GM23338 (cell line): ENCODE results near the gene TEX30. TPM values are rescaled to one million over a fixed set of nuclear protein-coding genes. Genes with fewer than 3 reads are reported as not detected.

ENCODE experiments used
- ATAC-seq: fragments of 200-7000 bp; cut with Tn5 transposase; 3 replicates; pipeline ENCODE4 v1.9.1; 2020
- DNase-seq: peaks from one replicate; pipeline ENCODE4 v3.0.0-alpha.2; 2015; ENCODE audit warnings: low spot score
- H2AFZ ChIP-seq: fragments of 200-600 bp; sonication (generic); 2 replicates; pipeline ENCODE4 v1.8.0; 2016; ENCODE audit warnings: antibody characterized with exemption, mild to moderate bottlenecking, moderate library complexity
- H3F3A ChIP-seq: fragments of 200-600 bp; sonication (generic); replicated peaks from 2 replicates; pipeline ENCODE4 v1.8.0; 2017; ENCODE audit warnings: antibody characterized with exemption, mixed run types, low read depth
- H3K27ac ChIP-seq: fragments of 200-600 bp; sonication (generic); 2 replicates; pipeline ENCODE4 v1.6.1; 2016; ENCODE audit warnings: low read depth
- H3K27me3 ChIP-seq: fragments of 200-600 bp; sonication (generic); 2 replicates; pipeline ENCODE4 v1.8.0; 2016; ENCODE audit warnings: mild to moderate bottlenecking, mixed run types, moderate library complexity; ENCODE audit not compliant: insufficient read depth
- H3K36me3 ChIP-seq: fragments of 200-600 bp; sonication (generic); 2 replicates; pipeline ENCODE4 v1.8.0; 2016; ENCODE audit warnings: mild to moderate bottlenecking; ENCODE audit not compliant: insufficient read depth
- H3K4me1 ChIP-seq: fragments of 200-600 bp; sonication (generic); 2 replicates; pipeline ENCODE4 v1.8.0; 2016; ENCODE audit warnings: mild to moderate bottlenecking, moderate library complexity; ENCODE audit not compliant: insufficient read depth
- H3K4me2 ChIP-seq: fragments of 200-600 bp; sonication (generic); 2 replicates; pipeline ENCODE4 v1.7.1; 2017; ENCODE audit warnings: mixed run types
- H3K4me3 ChIP-seq: fragments of 200-600 bp; sonication (generic); 2 replicates; pipeline ENCODE4 v1.6.1; 2016; ENCODE audit warnings: mixed run types
- H3K79me2 ChIP-seq: fragments of 200-600 bp; sonication (generic); replicated peaks from 2 replicates; pipeline ENCODE4 v1.8.0; 2017; ENCODE audit warnings: mild to moderate bottlenecking; ENCODE audit not compliant: insufficient read depth
- H3K9me2 ChIP-seq: fragments of 200-600 bp; sonication (generic); 2 replicates; pipeline ENCODE4 v1.8.0; 2017; ENCODE audit not compliant: insufficient read depth
- H4K20me1 ChIP-seq: fragments of 200-600 bp; sonication (generic); replicated peaks from 2 replicates; pipeline ENCODE4 v1.8.0; 2017; ENCODE audit warnings: mild to moderate bottlenecking; ENCODE audit not compliant: insufficient read depth
- H3K27ac Mint-ChIP-seq: 2 replicates; pipeline ENCODE4 v1.8.0; 2020; ENCODE audit warnings: inconsistent platforms, mild to moderate bottlenecking, moderate library complexity, mixed read lengths
- H3K27me3 Mint-ChIP-seq: 3 replicates; pipeline ENCODE4 v1.8.0; 2022; ENCODE audit warnings: low read depth, mild to moderate bottlenecking, moderate library complexity, mixed read lengths, inconsistent platforms; ENCODE audit not compliant: insufficient read depth, poor library complexity
- H3K36me3 Mint-ChIP-seq: 3 replicates; pipeline ENCODE4 v1.8.0; 2021; ENCODE audit warnings: low read depth, mild to moderate bottlenecking, inconsistent platforms, moderate library complexity, mixed read lengths
- H3K4me1 Mint-ChIP-seq: 3 replicates; pipeline ENCODE4 v1.8.0; 2020; ENCODE audit warnings: mild to moderate bottlenecking, inconsistent platforms, mixed read lengths
- H3K4me3 Mint-ChIP-seq: 3 replicates; pipeline ENCODE4 v1.8.0; 2021; ENCODE audit warnings: moderate library complexity, mild to moderate bottlenecking, inconsistent platforms, mixed read lengths
- H3K9me3 Mint-ChIP-seq: 3 replicates; pipeline ENCODE4 v1.8.0; 2020; ENCODE audit warnings: moderate library complexity, mild to moderate bottlenecking, inconsistent platforms, mixed read lengths
- CREB1 ChIP-seq: fragments of 250-450 bp; sonication (Bioruptor Pico); IDR thresholded peaks from 2 replicates; pipeline ENCODE4 v1.5.0; 2020; ENCODE audit warnings: low read depth, mild to moderate bottlenecking, moderate library complexity
- EZH2 ChIP-seq: fragments of 200-600 bp; sonication (generic); IDR thresholded peaks from one replicate; pipeline ENCODE4 v1.8.0; 2017; ENCODE audit warnings: antibody characterized with exemption, mild to moderate bottlenecking, low read depth; ENCODE audit not compliant: unreplicated experiment
- EZH2phosphoT487 ChIP-seq: fragments of 200-600 bp; sonication (generic); IDR thresholded peaks from one replicate; pipeline ENCODE4 v1.8.1; 2018; ENCODE audit warnings: antibody characterized with exemption; ENCODE audit not compliant: unreplicated experiment
- JUNB ChIP-seq: IDR thresholded peaks from one replicate; pipeline ENCODE4 v1.6.1; 2016; ENCODE audit warnings: antibody characterized with exemption; ENCODE audit not compliant: unreplicated experiment
- POLR2AphosphoS5 ChIP-seq: IDR thresholded peaks from 2 replicates; pipeline ENCODE4 v1.6.1; 2016; ENCODE audit warnings: antibody characterized with exemption, low read depth
- ZNF114 ChIP-seq: fragments of 250-450 bp; sonication (Bioruptor Pico); IDR thresholded peaks from 2 replicates; pipeline ENCODE4 v1.5.0; 2020; ENCODE audit warnings: mild to moderate bottlenecking, moderate library complexity
- polyA plus RNA-seq: library from polyadenylated mRNA; unstranded; fragments of >200 nt; fragmentation: Nextera tagmentation; extraction: Ambion mirVana; gene quantifications from 2 replicates; pipeline ENCODE4 v1.2.1, GENCODE V29; 2016
- total RNA-seq: library from RNA; depleted of rRNA; stranded (reverse); fragments of >200 nt; shearing (Covaris generic); gene quantifications from 2 replicates; pipeline ENCODE4 v1.2.3, GENCODE V29; 2014
- TF ChIP-seq, protein P1 (sequence below): fragments of 250-450 bp; sonication (Bioruptor Pico); IDR thresholded peaks from 2 replicates; pipeline ENCODE4 v1.5.0; 2020; ENCODE audit warnings: mild to moderate bottlenecking, moderate library complexity
- TF ChIP-seq, protein P2 (sequence below), 2 experiments: fragments of 200-600 bp in 1 of 2; sonication (generic) in 1 of 2; conservative IDR thresholded peaks; 2 replicates each; pipeline versions ENCODE4 v1.5.1 to v1.6.1; 2016 to 2017; ENCODE audit warnings: antibody characterized with exemption in 2 of 2, low read depth in 2 of 2, mild to moderate bottlenecking in 2 of 2, moderate library complexity in 1 of 2

The TEX30 gene
- total and polyA plus RNA-seq, 2 experiments from 2014 or later = 6.3 to 28.2 TPM

DNA sequence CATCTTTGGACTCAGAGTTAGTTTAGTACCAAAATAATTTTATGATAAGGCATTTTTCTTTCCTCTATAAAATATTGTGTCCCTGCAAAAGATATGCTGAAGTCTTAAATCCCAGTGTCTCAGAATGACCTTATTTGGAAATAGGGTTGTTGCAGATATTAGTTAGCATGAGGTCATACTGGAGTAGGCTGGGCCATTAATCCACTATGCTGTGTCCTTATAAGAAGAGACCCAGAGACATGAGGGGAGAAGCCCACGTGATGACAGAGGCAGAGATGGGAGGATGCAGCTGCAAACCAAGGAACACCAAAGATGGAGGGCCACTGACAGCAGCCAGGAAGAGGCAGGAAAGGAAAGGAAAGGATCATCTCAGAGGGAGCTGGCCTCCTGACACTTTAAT, 18.8 kb upstream of the TEX30 start (continued):
- TF ChIP-seq, protein P1, sequence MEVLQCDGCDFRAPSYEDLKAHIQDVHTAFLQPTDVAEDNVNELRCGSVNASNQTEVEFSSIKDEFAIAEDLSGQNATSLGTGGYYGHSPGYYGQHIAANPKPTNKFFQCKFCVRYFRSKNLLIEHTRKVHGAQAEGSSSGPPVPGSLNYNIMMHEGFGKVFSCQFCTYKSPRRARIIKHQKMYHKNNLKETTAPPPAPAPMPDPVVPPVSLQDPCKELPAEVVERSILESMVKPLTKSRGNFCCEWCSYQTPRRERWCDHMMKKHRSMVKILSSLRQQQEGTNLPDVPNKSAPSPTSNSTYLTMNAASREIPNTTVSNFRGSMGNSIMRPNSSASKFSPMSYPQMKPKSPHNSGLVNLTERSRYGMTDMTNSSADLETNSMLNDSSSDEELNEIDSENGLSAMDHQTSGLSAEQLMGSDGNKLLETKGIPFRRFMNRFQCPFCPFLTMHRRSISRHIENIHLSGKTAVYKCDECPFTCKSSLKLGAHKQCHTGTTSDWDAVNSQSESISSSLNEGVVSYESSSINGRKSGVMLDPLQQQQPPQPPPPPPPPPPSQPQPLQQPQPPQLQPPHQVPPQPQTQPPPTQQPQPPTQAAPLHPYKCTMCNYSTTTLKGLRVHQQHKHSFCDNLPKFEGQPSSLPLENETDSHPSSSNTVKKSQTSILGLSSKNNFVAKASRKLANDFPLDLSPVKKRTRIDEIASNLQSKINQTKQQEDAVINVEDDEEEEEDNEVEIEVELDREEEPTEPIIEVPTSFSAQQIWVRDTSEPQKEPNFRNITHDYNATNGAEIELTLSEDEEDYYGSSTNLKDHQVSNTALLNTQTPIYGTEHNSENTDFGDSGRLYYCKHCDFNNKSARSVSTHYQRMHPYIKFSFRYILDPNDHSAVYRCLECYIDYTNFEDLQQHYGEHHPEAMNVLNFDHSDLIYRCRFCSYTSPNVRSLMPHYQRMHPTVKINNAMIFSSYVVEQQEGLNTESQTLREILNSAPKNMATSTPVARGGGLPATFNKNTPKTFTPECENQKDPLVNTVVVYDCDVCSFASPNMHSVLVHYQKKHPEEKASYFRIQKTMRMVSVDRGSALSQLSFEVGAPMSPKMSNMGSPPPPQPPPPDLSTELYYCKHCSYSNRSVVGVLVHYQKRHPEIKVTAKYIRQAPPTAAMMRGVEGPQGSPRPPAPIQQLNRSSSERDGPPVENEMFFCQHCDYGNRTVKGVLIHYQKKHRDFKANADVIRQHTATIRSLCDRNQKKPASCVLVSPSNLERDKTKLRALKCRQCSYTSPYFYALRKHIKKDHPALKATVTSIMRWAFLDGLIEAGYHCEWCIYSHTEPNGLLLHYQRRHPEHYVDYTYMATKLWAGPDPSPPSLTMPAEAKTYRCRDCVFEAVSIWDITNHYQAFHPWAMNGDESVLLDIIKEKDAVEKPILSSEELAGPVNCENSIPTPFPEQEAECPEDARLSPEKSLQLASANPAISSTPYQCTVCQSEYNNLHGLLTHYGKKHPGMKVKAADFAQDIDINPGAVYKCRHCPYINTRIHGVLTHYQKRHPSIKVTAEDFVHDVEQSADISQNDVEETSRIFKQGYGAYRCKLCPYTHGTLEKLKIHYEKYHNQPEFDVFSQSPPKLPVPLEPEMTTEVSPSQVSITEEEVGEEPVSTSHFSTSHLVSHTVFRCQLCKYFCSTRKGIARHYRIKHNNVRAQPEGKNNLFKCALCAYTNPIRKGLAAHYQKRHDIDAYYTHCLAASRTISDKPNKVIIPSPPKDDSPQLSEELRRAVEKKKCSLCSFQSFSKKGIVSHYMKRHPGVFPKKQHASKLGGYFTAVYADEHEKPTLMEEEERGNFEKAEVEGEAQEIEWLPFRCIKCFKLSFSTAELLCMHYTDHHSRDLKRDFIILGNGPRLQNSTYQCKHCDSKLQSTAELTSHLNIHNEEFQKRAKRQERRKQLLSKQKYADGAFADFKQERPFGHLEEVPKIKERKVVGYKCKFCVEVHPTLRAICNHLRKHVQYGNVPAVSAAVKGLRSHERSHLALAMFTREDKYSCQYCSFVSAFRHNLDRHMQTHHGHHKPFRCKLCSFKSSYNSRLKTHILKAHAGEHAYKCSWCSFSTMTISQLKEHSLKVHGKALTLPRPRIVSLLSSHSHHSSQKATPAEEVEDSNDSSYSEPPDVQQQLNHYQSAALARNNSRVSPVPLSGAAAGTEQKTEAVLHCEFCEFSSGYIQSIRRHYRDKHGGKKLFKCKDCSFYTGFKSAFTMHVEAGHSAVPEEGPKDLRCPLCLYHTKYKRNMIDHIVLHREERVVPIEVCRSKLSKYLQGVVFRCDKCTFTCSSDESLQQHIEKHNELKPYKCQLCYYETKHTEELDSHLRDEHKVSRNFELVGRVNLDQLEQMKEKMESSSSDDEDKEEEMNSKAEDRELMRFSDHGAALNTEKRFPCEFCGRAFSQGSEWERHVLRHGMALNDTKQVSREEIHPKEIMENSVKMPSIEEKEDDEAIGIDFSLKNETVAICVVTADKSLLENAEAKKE (CRISPR knock-in tag) = no peak
- no peak for TF ChIP-seq ZNF114 (CRISPR knock-in tag)
- TF ChIP-seq, protein P2, sequence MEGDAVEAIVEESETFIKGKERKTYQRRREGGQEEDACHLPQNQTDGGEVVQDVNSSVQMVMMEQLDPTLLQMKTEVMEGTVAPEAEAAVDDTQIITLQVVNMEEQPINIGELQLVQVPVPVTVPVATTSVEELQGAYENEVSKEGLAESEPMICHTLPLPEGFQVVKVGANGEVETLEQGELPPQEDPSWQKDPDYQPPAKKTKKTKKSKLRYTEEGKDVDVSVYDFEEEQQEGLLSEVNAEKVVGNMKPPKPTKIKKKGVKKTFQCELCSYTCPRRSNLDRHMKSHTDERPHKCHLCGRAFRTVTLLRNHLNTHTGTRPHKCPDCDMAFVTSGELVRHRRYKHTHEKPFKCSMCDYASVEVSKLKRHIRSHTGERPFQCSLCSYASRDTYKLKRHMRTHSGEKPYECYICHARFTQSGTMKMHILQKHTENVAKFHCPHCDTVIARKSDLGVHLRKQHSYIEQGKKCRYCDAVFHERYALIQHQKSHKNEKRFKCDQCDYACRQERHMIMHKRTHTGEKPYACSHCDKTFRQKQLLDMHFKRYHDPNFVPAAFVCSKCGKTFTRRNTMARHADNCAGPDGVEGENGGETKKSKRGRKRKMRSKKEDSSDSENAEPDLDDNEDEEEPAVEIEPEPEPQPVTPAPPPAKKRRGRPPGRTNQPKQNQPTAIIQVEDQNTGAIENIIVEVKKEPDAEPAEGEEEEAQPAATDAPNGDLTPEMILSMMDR (conservative IDR thresholded peaks at IDR 0.05; ENCODE audit: low read depth in 2 of 2) = no peak

DNA sequence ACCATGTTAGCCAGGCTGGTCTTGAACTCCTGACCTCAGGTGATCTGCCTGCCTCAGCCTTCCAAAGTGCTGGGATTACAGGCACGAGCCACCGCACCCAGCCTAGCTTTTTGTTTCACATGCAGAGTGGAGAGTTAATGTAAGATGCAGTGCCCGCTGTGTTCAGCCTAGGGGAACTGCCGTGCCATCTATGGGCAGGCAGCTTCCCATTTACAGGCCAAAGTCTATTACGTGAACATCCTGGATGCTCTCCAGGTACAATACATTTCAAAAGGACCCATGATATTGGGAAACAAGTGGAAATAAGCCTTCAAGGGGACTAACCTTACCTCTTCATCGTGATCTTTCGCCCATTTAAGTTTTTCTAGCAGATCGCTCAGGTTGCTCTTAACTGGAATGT, 15.1 kb upstream of the TEX30 start:
- Histone ChIP-seq H3K4me3 (no peak overlapping the region), H3K79me2 (no peaks in the 10 kb centered on the region), H3K4me2 (no peak overlapping the region), H3K27me3 (0 out of 2 replicates have a peak, but pooled peaks cover 3% of the 10 kb centered on the region), H3K9me2 (no peaks in the 10 kb centered on the region), H3K36me3 (peaks cover 3% of the 10 kb centered on the region; the same call in 1 of the 2 replicates), H3K27ac (no peak overlapping the region), H2AFZ (no peak overlapping the region), H4K20me1 (no peaks in the 10 kb centered on the region), H3K4me1 (peaks cover 19% of the 10 kb centered on the region), H3F3A (no peaks in the 10 kb centered on the region)
- no peak overlapping the region for H3K4me3 Mint-ChIP-seq
- no peak for ATAC-seq
- no peaks in the 10 kb centered on the region for H3K9me3 Mint-ChIP-seq
- H3K36me3 Mint-ChIP-seq = peaks cover 28% of the 10 kb centered on the region; the same call in 2 of the 3 replicates
- H3K4me1 Mint-ChIP-seq = peaks cover 15% of the 10 kb centered on the region
- peaks cover 5% of the 10 kb centered on the region for H3K27me3 Mint-ChIP-seq
- no peak overlapping the region for H3K27ac Mint-ChIP-seq
- TF ChIP-seq POLR2AphosphoS5 (no peak), EZH2 (no peak), JUNB (no peak), EZH2phosphoT487 (no peak), ZNF114 (CRISPR knock-in tag) (no peak), CREB1 (CRISPR knock-in tag) (no peak)
- no peak for DNase-seq
